AG10803 (cell line): ENCODE data around the gene LRCH1.
A peak's percentile ranks its signal among the peaks of the same experiment; 100 is the strongest.

ENCODE experiments used
- DNase-seq: peaks from one replicate; pipeline ENCODE4 v3.0.0; 2010; ENCODE audit warnings: low read depth
- H3K4me3 ChIP-seq: 2 replicates; pipeline ENCODE4 v1.5.1; 2011; ENCODE audit warnings: mild to moderate bottlenecking, low read length, control low read depth
- TF ChIP-seq, protein P1 (sequence below): conservative IDR thresholded peaks from 2 replicates; pipeline ENCODE4 v1.5.1; 2011; ENCODE audit warnings: mild to moderate bottlenecking, low read length, control low read depth, inconsistent platforms

Gene LRCH1

DNA sequence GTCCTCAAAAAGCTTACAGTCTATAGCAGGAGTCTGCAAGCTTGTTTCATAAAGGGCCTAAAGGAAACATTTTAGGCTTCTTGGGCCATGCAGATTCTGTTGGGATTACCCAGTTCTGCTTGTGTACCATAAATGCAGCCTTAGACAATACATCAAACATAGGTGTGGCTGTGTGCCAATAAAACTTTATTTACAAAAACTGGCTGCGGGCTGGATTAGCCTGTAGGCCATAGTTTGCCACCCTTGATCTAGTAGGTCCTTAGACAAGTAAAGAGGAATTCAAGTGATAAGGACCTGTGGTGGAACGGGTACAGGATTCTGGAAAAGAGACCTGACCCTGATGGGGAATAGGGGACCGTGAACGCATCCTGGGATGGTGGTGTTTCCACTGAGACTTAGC lies 192.1 kb downstream of the LRCH1 start:
- TF ChIP-seq, protein P1, sequence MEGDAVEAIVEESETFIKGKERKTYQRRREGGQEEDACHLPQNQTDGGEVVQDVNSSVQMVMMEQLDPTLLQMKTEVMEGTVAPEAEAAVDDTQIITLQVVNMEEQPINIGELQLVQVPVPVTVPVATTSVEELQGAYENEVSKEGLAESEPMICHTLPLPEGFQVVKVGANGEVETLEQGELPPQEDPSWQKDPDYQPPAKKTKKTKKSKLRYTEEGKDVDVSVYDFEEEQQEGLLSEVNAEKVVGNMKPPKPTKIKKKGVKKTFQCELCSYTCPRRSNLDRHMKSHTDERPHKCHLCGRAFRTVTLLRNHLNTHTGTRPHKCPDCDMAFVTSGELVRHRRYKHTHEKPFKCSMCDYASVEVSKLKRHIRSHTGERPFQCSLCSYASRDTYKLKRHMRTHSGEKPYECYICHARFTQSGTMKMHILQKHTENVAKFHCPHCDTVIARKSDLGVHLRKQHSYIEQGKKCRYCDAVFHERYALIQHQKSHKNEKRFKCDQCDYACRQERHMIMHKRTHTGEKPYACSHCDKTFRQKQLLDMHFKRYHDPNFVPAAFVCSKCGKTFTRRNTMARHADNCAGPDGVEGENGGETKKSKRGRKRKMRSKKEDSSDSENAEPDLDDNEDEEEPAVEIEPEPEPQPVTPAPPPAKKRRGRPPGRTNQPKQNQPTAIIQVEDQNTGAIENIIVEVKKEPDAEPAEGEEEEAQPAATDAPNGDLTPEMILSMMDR: no peak
- no peak overlapping the region for H3K4me3 ChIP-seq
- no peak for DNase-seq

DNA sequence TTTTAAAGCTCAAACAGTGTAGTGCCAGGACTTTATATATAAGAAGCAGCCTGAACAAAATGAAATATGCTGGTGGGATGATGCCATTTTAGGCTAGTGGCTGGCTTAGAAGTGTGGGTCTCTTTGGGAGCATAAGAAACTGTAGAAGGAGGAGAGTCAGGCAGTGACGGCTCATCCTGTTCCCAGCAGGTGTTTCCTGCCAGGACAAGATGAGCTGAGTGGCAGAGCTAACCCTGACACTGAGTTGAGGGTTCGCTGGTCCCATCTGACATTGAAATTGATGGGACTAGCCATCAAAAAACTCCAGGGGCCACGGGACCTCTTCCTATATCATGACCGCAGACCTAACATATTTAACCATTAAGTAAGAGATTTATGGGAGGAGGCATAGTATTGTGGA lies 192.7 kb downstream of the LRCH1 start:
- no peak for DNase-seq
- no peak overlapping the region for H3K4me3 ChIP-seq
- TF ChIP-seq, protein P1: no peak

GRCh38 chr13:46747031-46747820 lies 194.3 kb downstream of the LRCH1 start:
- TF ChIP-seq, protein P1: no peak
- H3K4me3 ChIP-seq: no peak overlapping the region
- no peak for DNase-seq

DNA sequence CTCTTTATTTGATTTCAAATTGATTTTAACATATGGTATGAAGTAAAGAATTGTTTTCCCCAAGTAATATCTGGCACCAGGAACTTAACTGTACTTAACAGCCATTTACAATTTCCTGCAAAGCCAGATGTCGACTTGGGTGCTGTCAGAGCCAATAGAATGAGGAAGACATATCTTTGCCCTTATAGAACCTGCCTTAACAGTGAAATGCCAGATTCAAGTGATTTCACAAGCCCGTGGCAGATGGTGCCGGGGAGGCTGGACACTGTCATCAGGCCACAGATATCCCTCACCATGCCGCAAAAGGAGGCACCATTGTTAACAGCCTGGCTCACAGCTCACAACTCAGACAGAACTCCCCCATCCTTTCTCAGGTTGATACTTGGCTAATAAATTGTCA lies 195.3 kb downstream of the LRCH1 start:
- TF ChIP-seq, protein P1: no peak
- peak; percentile 9 for DNase-seq
- no peak overlapping the region for H3K4me3 ChIP-seq

DNA sequence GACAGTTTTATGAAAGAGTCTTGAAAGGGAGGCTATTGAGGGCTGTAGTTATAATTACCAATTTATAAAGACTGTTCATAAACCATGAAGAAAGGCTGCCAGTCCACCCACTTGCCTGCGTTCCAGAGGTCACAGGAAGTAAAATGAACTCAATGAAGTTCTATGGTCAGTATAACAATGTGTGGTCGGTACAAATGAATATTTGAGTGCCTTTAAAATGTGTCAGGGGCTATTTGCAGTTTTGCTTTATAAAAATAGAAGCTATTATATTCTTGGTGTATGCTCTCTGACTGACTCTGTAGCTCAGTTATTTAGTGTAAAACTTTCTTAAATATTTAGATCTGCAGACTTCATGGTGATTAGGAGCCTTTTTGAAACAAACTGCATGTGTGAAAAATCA lies 197.0 kb downstream of the LRCH1 start:
- H3K4me3 ChIP-seq: no peak overlapping the region
- TF ChIP-seq, protein P1: no peak
- DNase-seq: peak; percentile 28

- H3K4me3 ChIP-seq: no peak overlapping the region
- peak; percentile 60 for DNase-seq
Measured at GRCh38 chr13:46751811-46752635, 199.1 kb downstream of the LRCH1 start.

More at GRCh38 chr13:46751811-46752635, 199.1 kb downstream of the LRCH1 start:
- TF ChIP-seq, protein P1: no peak; the same call in 1 of the 2 replicates
